Nephron (organoid): ENCODE measurements around the gene RELL2.

Source experiments
- H3K27ac Mint-ChIP-seq, 3 experiments: 2 replicates each; pipeline ENCODE4 v1.8.0; 2020; ENCODE audit warnings: mixed read lengths in 3 of 3, mild to moderate bottlenecking in 2 of 3, moderate library complexity in 1 of 3
- H3K27me3 Mint-ChIP-seq: 2 replicates; pipeline ENCODE4 v1.8.0; 2021; ENCODE audit warnings: low read depth, mild to moderate bottlenecking, moderate library complexity, mixed read lengths
- H3K36me3 Mint-ChIP-seq: 2 replicates; pipeline ENCODE4 v1.8.0; 2020; ENCODE audit warnings: low read depth, mixed read lengths
- H3K4me1 Mint-ChIP-seq: 2 replicates; pipeline ENCODE4 v1.8.0; 2020; ENCODE audit warnings: mixed read lengths
- H3K4me3 Mint-ChIP-seq, 3 experiments: 2 replicates each; pipeline ENCODE4 v1.8.0; 2020; ENCODE audit warnings: mild to moderate bottlenecking in 3 of 3, mixed read lengths in 3 of 3, moderate library complexity in 2 of 3
- H3K9me3 Mint-ChIP-seq: 2 replicates; pipeline ENCODE4 v1.8.0; 2020; ENCODE audit warnings: mixed read lengths
- CTCF ChIP-seq, 3 experiments: fragments of 200-600 bp; sonication (generic); IDR thresholded peaks; one replicate each; pipeline ENCODE4 v1.5.0; 2021; ENCODE audit warnings: antibody characterized with exemption in 3 of 3; ENCODE audit not compliant: unreplicated experiment in 3 of 3

RELL2 gene

GRCh38 chr5:141634720-141635119 lies 2.1 kb upstream of the RELL2 start:
- peaks cover 18% of the 10 kb centered on the region for H3K4me1 Mint-ChIP-seq
- peaks cover 26% of the 10 kb centered on the region for H3K36me3 Mint-ChIP-seq
- H3K27ac Mint-ChIP-seq: no peak overlapping the region
- no peak for TF ChIP-seq CTCF (IDR thresholded peaks at IDR 0.05; ENCODE audit: unreplicated experiment in 3 of 3)
- no peaks in the 10 kb centered on the region for H3K9me3 Mint-ChIP-seq
- peak overlapping the region; percentile 94 to 97 (median 96) for H3K4me3 Mint-ChIP-seq
- H3K27me3 Mint-ChIP-seq: peaks cover 14% of the 10 kb centered on the region

GRCh38 chr5:141635646-141636045 lies 1.2 kb upstream of the RELL2 start:
- Mint-ChIP-seq H3K27me3 (peaks cover 14% of the 10 kb centered on the region), H3K36me3 (peaks cover 21% of the 10 kb centered on the region), H3K4me1 (peaks cover 18% of the 10 kb centered on the region), H3K27ac (peak overlapping the region; percentile 42 to 84 (median 74)), H3K9me3 (no peaks in the 10 kb centered on the region), H3K4me3 (peak overlapping the region; percentile 94 to 97 (median 96))
- TF ChIP-seq CTCF (IDR thresholded peaks at IDR 0.05; ENCODE audit: unreplicated experiment in 3 of 3): no peak

- TF ChIP-seq CTCF (IDR thresholded peaks at IDR 0.05; ENCODE audit: unreplicated experiment in 3 of 3): no peak
- peaks cover 21% of the 10 kb centered on the region for H3K36me3 Mint-ChIP-seq
- no peaks in the 10 kb centered on the region for H3K9me3 Mint-ChIP-seq
- peaks cover 14% of the 10 kb centered on the region for H3K27me3 Mint-ChIP-seq
- H3K27ac Mint-ChIP-seq: peak overlapping the region; percentile 42 to 84 (median 74)
- peak overlapping the region; percentile 94 to 97 (median 96) for H3K4me3 Mint-ChIP-seq
- peaks cover 18% of the 10 kb centered on the region for H3K4me1 Mint-ChIP-seq
These were observed 738 bp upstream of the RELL2 start for GRCh38 chr5:141636106-141636412.

GRCh38 chr5:141637123-141637766 lies 448 bp downstream of the RELL2 start:
- Mint-ChIP-seq H3K4me1 (peaks cover 18% of the 10 kb centered on the region), H3K4me3 (peak overlapping the region; percentile 94 to 97 (median 96)), H3K36me3 (peaks cover 14% of the 10 kb centered on the region), H3K9me3 (no peaks in the 10 kb centered on the region), H3K27ac (no peak overlapping the region), H3K27me3 (peaks cover 14% of the 10 kb centered on the region)
- TF ChIP-seq CTCF (IDR thresholded peaks at IDR 0.05; ENCODE audit: unreplicated experiment in 3 of 3): no peak

GRCh38 chr5:141637767-141638419 lies 1.1 kb downstream of the RELL2 start:
- H3K4me3 Mint-ChIP-seq: peak overlapping the region; percentile 74 to 94 (median 80)
- peaks cover 18% of the 10 kb centered on the region for H3K4me1 Mint-ChIP-seq
- H3K36me3 Mint-ChIP-seq: peaks cover 7% of the 10 kb centered on the region
- H3K9me3 Mint-ChIP-seq: no peaks in the 10 kb centered on the region
- TF ChIP-seq CTCF (IDR thresholded peaks at IDR 0.05; ENCODE audit: unreplicated experiment in 3 of 3): peak in 2 of 3 experiments; percentile 20 to 35
- no peak overlapping the region for H3K27ac Mint-ChIP-seq
- peaks cover 14% of the 10 kb centered on the region for H3K27me3 Mint-ChIP-seq

- no peak for TF ChIP-seq CTCF (IDR thresholded peaks at IDR 0.05; ENCODE audit: unreplicated experiment in 3 of 3)
- peaks cover 6% of the 10 kb centered on the region for H3K36me3 Mint-ChIP-seq
- no peaks in the 10 kb centered on the region for H3K9me3 Mint-ChIP-seq
These were observed 2.0 kb downstream of the RELL2 start for GRCh38 chr5:141638771-141639170.

More at GRCh38 chr5:141638771-141639170, 2.0 kb downstream of the RELL2 start:
- Mint-ChIP-seq H3K27me3 (peaks cover 14% of the 10 kb centered on the region), H3K4me1 (peaks cover 18% of the 10 kb centered on the region), H3K27ac (no peak overlapping the region), H3K4me3 (peak overlapping the region; percentile 74 to 94 (median 80))
